ENCODE results near the gene TBC1D22A.

TBC1D22A gene

GRCh38 chr22:47091921-47092700, 329.7 kb downstream of the TBC1D22A start:
- Histone ChIP-seq H3K9me2 (replicated peaks; ENCODE audit: insufficient read depth, low read length) (no peaks in the 10 kb centered on the region), H2AFZ (ENCODE audit: low read length) (no peak overlapping the region), H3K4me3 (ENCODE audit: low read length) (no peak overlapping the region), H3K36me3 (replicated peaks; ENCODE audit: insufficient read depth, low read length) (no peaks in the 10 kb centered on the region), H3K27ac (ENCODE audit: low read length) (no peak overlapping the region), H3F3A (ENCODE audit: insufficient read depth, low read length) (no peaks in the 10 kb centered on the region), H3K27me3 (replicated peaks; ENCODE audit: insufficient read depth, low read length) (no peaks in the 10 kb centered on the region), H3K79me2 (ENCODE audit: low read length) (no peaks in the 10 kb centered on the region), H3K9ac (ENCODE audit: low read length) (no peak overlapping the region), H3K4me1 (ENCODE audit: low read length) (no peaks in the 10 kb centered on the region), H4K20me1 (ENCODE audit: insufficient read depth, low read length) (no peaks in the 10 kb centered on the region), H3K4me2 (ENCODE audit: low read depth, low read length) (no peak overlapping the region), H3K9me3 (replicated peaks; ENCODE audit: insufficient read depth, low read length) (no peaks in the 10 kb centered on the region)
- DNase-seq: no peak
- TF ChIP-seq EZH2 (optimal IDR thresholded peaks at IDR 0.05; ENCODE audit: low read depth, low read length) (no peak), EZH2phosphoT487 (IDR thresholded peaks at IDR 0.05; ENCODE audit: low read length) (no peak), CTCF (IDR thresholded peaks at IDR 0.05; ENCODE audit: low read length) (no peak)

GRCh38 chr22:47092896-47093311, 330.5 kb downstream of the TBC1D22A start:
- H3K9me2 ChIP-seq (replicated peaks; ENCODE audit: insufficient read depth, low read length): no peaks in the 10 kb centered on the region
- H3F3A ChIP-seq (ENCODE audit: insufficient read depth, low read length): no peaks in the 10 kb centered on the region
- no peak overlapping the region for H3K9ac ChIP-seq (ENCODE audit: low read length)
- no peaks in the 10 kb centered on the region for H3K36me3 ChIP-seq (replicated peaks; ENCODE audit: insufficient read depth, low read length)
- no peaks in the 10 kb centered on the region for H3K27me3 ChIP-seq (replicated peaks; ENCODE audit: insufficient read depth, low read length)
- no peak overlapping the region for H2AFZ ChIP-seq (ENCODE audit: low read length)
- no peak overlapping the region for H3K4me2 ChIP-seq (ENCODE audit: low read depth, low read length)
- no peak overlapping the region for H3K4me3 ChIP-seq (ENCODE audit: low read length)
- no peaks in the 10 kb centered on the region for H4K20me1 ChIP-seq (ENCODE audit: insufficient read depth, low read length)
- H3K27ac ChIP-seq (ENCODE audit: low read length): no peak overlapping the region
- no peak for DNase-seq
- H3K9me3 ChIP-seq (replicated peaks; ENCODE audit: insufficient read depth, low read length): no peaks in the 10 kb centered on the region
- no peak for TF ChIP-seq EZH2 (optimal IDR thresholded peaks at IDR 0.05; ENCODE audit: low read depth, low read length)
- no peak for TF ChIP-seq CTCF (IDR thresholded peaks at IDR 0.05; ENCODE audit: low read length)
- no peak for TF ChIP-seq EZH2phosphoT487 (IDR thresholded peaks at IDR 0.05; ENCODE audit: low read length)
- H3K79me2 ChIP-seq (ENCODE audit: low read length): no peaks in the 10 kb centered on the region
- H3K4me1 ChIP-seq (ENCODE audit: low read length): no peaks in the 10 kb centered on the region

GRCh38 chr22:47093720-47094119, 331.3 kb downstream of the TBC1D22A start:
- no peak for DNase-seq
- Histone ChIP-seq H2AFZ (ENCODE audit: low read length) (no peak overlapping the region), H3K9me3 (replicated peaks; ENCODE audit: insufficient read depth, low read length) (no peaks in the 10 kb centered on the region), H3K27me3 (replicated peaks; ENCODE audit: insufficient read depth, low read length) (no peaks in the 10 kb centered on the region), H3F3A (ENCODE audit: insufficient read depth, low read length) (no peaks in the 10 kb centered on the region), H3K4me1 (ENCODE audit: low read length) (no peaks in the 10 kb centered on the region), H3K9ac (ENCODE audit: low read length) (no peak overlapping the region), H3K9me2 (replicated peaks; ENCODE audit: insufficient read depth, low read length) (no peaks in the 10 kb centered on the region), H3K36me3 (replicated peaks; ENCODE audit: insufficient read depth, low read length) (no peaks in the 10 kb centered on the region), H3K79me2 (ENCODE audit: low read length) (no peaks in the 10 kb centered on the region), H3K27ac (ENCODE audit: low read length) (no peak overlapping the region), H4K20me1 (ENCODE audit: insufficient read depth, low read length) (no peaks in the 10 kb centered on the region), H3K4me2 (ENCODE audit: low read depth, low read length) (no peak overlapping the region), H3K4me3 (ENCODE audit: low read length) (no peak overlapping the region)
- TF ChIP-seq EZH2 (optimal IDR thresholded peaks at IDR 0.05; ENCODE audit: low read depth, low read length): no peak
- no peak for TF ChIP-seq EZH2phosphoT487 (IDR thresholded peaks at IDR 0.05; ENCODE audit: low read length)
- TF ChIP-seq CTCF (IDR thresholded peaks at IDR 0.05; ENCODE audit: low read length): no peak
